SK-N-SH (cell line): Measurements from ENCODE around the gene UBAP2L.

Experiments used
- CTCF ChIP-seq: fragments of 200-600 bp; sonication (generic); IDR thresholded peaks from 2 replicates; pipeline ENCODE4 v1.6.1; 2017; ENCODE audit warnings: antibody characterized with exemption, mild to moderate bottlenecking, moderate library complexity
- ELF1 ChIP-seq: IDR thresholded peaks from 2 replicates; pipeline ENCODE4 v1.4.0; 2012
- EP300 ChIP-seq, 2 experiments: IDR thresholded peaks; 2 replicates each; pipeline versions ENCODE4 v1.4.0 to v1.6.1; 2012; ENCODE audit warnings: borderline replicate concordance in 1 of 2, low read depth in 1 of 2, low read length in 1 of 2
- GABPA ChIP-seq: IDR thresholded peaks from 2 replicates; pipeline ENCODE4 v1.4.0; 2012; ENCODE audit warnings: low read depth, mild to moderate bottlenecking
- IRF3 ChIP-seq: fragments of 150-350 bp; IDR thresholded peaks from 2 replicates; pipeline ENCODE4 v1.6.1; 2016; ENCODE audit warnings: mild to moderate bottlenecking, low read depth, low read length
- MAX ChIP-seq: IDR thresholded peaks from 2 replicates; pipeline ENCODE4 v1.4.0; 2012; ENCODE audit warnings: low read depth
- PBX3 ChIP-seq: IDR thresholded peaks from 2 replicates; pipeline ENCODE4; 2012
- RAD21 ChIP-seq: IDR thresholded peaks from 2 replicates; pipeline ENCODE4 v1.6.1; 2012; ENCODE audit warnings: mild to moderate bottlenecking, low read length
- REST ChIP-seq: IDR thresholded peaks from 2 replicates; pipeline ENCODE4 v1.6.1; 2012; ENCODE audit warnings: mild to moderate bottlenecking, low read depth, low read length, moderate library complexity
- RFX5 ChIP-seq: IDR thresholded peaks from 2 replicates; pipeline ENCODE4 v1.6.1; 2012; ENCODE audit warnings: mild to moderate bottlenecking, improper control_type of control experiment, low read length
- SIN3A ChIP-seq: IDR thresholded peaks from 2 replicates; pipeline ENCODE4 v1.6.1; 2012; ENCODE audit warnings: low read depth, mild to moderate bottlenecking, low read length, moderate library complexity, borderline replicate concordance
- USF1 ChIP-seq: IDR thresholded peaks from 2 replicates; pipeline ENCODE4 v1.4.0; 2012; ENCODE audit warnings: low read depth, borderline replicate concordance
- USF2 ChIP-seq: fragments of 150-350 bp; IDR thresholded peaks from 2 replicates; pipeline ENCODE4 v1.6.1; 2017; ENCODE audit warnings: antibody characterized with exemption, low read length, low read depth, borderline replicate concordance

- no peak for TF ChIP-seq USF1
- TF ChIP-seq ELF1, result no peak
- TF ChIP-seq MAX, result peak; percentile 77
- TF ChIP-seq IRF3, result no peak
- peak; percentile 10; the same call in 1 of the 2 replicates for TF ChIP-seq CTCF
- no peak; the same call in 1 of the 2 replicates for TF ChIP-seq GABPA
- no peak for TF ChIP-seq RFX5
- no peak for TF ChIP-seq SIN3A
- TF ChIP-seq EP300 (IDR thresholded peaks at IDR 0.05; ENCODE audit: borderline replicate concordance in 1 of 2, low read depth in 1 of 2, low read length in 1 of 2), result no peak
- TF ChIP-seq RAD21, result no peak
- TF ChIP-seq PBX3, result no peak
- no peak for TF ChIP-seq REST
- TF ChIP-seq USF2, result no peak
These were observed 38.3 kb upstream of the UBAP2L start for GRCh38 chr1:154182344-154183045.
